GM21381 (cell line): ENCODE measurements around the gene TIAM1.

Experiments
- ATAC-seq: cut with Tn5 transposase; IDR thresholded peaks from one replicate; pipeline ENCODE4 v1.9.1; 2021; ENCODE audit warnings: mild to moderate bottlenecking, moderate library complexity; ENCODE audit not compliant: unreplicated experiment

The TIAM1 gene

GRCh38 chr21:31218830-31219608, 125.0 kb downstream of the TIAM1 start:
- ATAC-seq = no peak

GRCh38 chr21:31216206-31216605, 127.9 kb downstream of the TIAM1 start:
- no peak for ATAC-seq

GRCh38 chr21:31213787-31214186, 130.3 kb downstream of the TIAM1 start:
- no peak for ATAC-seq

- no peak for ATAC-seq
Observed at GRCh38 chr21:31211836-31212235, 132.2 kb downstream of the TIAM1 start.

- no peak for ATAC-seq
Observed at GRCh38 chr21:31205412-31205811, 138.6 kb downstream of the TIAM1 start.

GRCh38 chr21:31204801-31205200, 139.3 kb downstream of the TIAM1 start:
- no peak for ATAC-seq

GRCh38 chr21:31203431-31204054, 140.5 kb downstream of the TIAM1 start:
- no peak for ATAC-seq

GRCh38 chr21:31201548-31201947, 142.5 kb downstream of the TIAM1 start:
- peak; percentile 66 for ATAC-seq

GRCh38 chr21:31201144-31201543, 142.9 kb downstream of the TIAM1 start:
- peak; percentile 4 for ATAC-seq

GRCh38 chr21:31198575-31198974, 145.5 kb downstream of the TIAM1 start:
- no peak for ATAC-seq

GRCh38 chr21:31196724-31197123, 147.3 kb downstream of the TIAM1 start:
- no peak for ATAC-seq

- ATAC-seq = peak; percentile 68
Observed at GRCh38 chr21:31195334-31196015, 148.6 kb downstream of the TIAM1 start.

- no peak for ATAC-seq
Observed at GRCh38 chr21:31194510-31195293, 149.4 kb downstream of the TIAM1 start.

GRCh38 chr21:31193761-31194160, 150.3 kb downstream of the TIAM1 start:
- no peak for ATAC-seq

- ATAC-seq = no peak
Observed at GRCh38 chr21:31191553-31191952, 152.5 kb downstream of the TIAM1 start.

- no peak for ATAC-seq
Observed at GRCh38 chr21:31190516-31190915, 153.5 kb downstream of the TIAM1 start.

GRCh38 chr21:31187499-31187898, 156.6 kb downstream of the TIAM1 start:
- ATAC-seq = no peak

- ATAC-seq = no peak
Observed at GRCh38 chr21:31186916-31187315, 157.1 kb downstream of the TIAM1 start.

GRCh38 chr21:31185663-31186062, 158.4 kb downstream of the TIAM1 start:
- no peak for ATAC-seq

- ATAC-seq = no peak
Observed at GRCh38 chr21:31184876-31185275, 159.2 kb downstream of the TIAM1 start.

GRCh38 chr21:31184459-31184858, 159.6 kb downstream of the TIAM1 start:
- ATAC-seq = no peak
